ENCODE data around the gene RTEL1.

DNA sequence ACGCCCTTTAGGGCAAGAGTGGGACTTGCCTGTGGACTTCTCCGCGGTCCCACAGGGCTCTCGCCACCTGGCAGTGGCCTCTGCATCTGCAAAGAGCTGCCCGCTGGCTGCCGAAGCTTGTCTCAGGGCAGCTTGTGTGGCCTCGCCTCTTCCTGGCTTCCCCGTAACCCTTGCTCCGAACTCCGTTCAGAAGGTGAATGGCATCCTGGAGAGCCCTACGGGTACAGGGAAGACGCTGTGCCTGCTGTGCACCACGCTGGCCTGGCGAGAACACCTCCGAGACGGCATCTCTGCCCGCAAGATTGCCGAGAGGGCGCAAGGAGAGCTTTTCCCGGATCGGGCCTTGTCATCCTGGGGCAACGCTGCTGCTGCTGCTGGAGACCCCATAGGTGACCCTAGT lies 3.0 kb downstream of the RTEL1 start:
- TF ChIP-seq, protein P1, sequence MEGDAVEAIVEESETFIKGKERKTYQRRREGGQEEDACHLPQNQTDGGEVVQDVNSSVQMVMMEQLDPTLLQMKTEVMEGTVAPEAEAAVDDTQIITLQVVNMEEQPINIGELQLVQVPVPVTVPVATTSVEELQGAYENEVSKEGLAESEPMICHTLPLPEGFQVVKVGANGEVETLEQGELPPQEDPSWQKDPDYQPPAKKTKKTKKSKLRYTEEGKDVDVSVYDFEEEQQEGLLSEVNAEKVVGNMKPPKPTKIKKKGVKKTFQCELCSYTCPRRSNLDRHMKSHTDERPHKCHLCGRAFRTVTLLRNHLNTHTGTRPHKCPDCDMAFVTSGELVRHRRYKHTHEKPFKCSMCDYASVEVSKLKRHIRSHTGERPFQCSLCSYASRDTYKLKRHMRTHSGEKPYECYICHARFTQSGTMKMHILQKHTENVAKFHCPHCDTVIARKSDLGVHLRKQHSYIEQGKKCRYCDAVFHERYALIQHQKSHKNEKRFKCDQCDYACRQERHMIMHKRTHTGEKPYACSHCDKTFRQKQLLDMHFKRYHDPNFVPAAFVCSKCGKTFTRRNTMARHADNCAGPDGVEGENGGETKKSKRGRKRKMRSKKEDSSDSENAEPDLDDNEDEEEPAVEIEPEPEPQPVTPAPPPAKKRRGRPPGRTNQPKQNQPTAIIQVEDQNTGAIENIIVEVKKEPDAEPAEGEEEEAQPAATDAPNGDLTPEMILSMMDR (conservative IDR thresholded peaks at IDR 0.05 in 1 of 2, IDR thresholded peaks at IDR 0.05 in 1 of 2; ENCODE audit: extremely low read depth in 1 of 2, insufficient read depth in 1 of 2, low read depth in 1 of 2, low read length in 2 of 2): no peak
- TF ChIP-seq EZH2 (IDR thresholded peaks at IDR 0.05; ENCODE audit: borderline replicate concordance, low read length): no peak
